Activated T-cell treated with anti-CD3 and anti-CD28 coated beads for 48 hours (primary cell): ENCODE data around the gene CDK5RAP2.
"Not testable (repeated sequence)": the region's sequence is repeated elsewhere in the genome, so short reads cannot be mapped to it uniquely, and the experiment has no call there.

Experiments used
- DNase-seq: peaks from one replicate; pipeline ENCODE4 v3.0.0-alpha.2; 2020; ENCODE audit warnings: low read depth

CDK5RAP2 gene

GRCh38 chr9:120542701-120543490, 37.1 kb downstream of the CDK5RAP2 start:
- DNase-seq = no peak

GRCh38 chr9:120541921-120542320, 38.0 kb downstream of the CDK5RAP2 start:
- DNase-seq = no peak

GRCh38 chr9:120539951-120540350, 40.0 kb downstream of the CDK5RAP2 start:
- DNase-seq = no peak

- no peak for DNase-seq
Measured at GRCh38 chr9:120538339-120538738, 41.6 kb downstream of the CDK5RAP2 start.

- DNase-seq = no peak
Measured at GRCh38 chr9:120536949-120537640, 42.9 kb downstream of the CDK5RAP2 start.

GRCh38 chr9:120536094-120536493, 43.9 kb downstream of the CDK5RAP2 start:
- DNase-seq = no peak

- no peak for DNase-seq
Measured at GRCh38 chr9:120534266-120534665, 45.7 kb downstream of the CDK5RAP2 start.

GRCh38 chr9:120532891-120533290, 47.1 kb downstream of the CDK5RAP2 start:
- no peak for DNase-seq

GRCh38 chr9:120532475-120532874, 47.5 kb downstream of the CDK5RAP2 start:
- no peak for DNase-seq

GRCh38 chr9:120531683-120532300, 48.2 kb downstream of the CDK5RAP2 start:
- DNase-seq = no peak

GRCh38 chr9:120530220-120530832, 49.6 kb downstream of the CDK5RAP2 start:
- not testable (repeated sequence) for DNase-seq

- DNase-seq = no peak
Measured at GRCh38 chr9:120528829-120529228, 51.1 kb downstream of the CDK5RAP2 start.

- no peak for DNase-seq
Measured at GRCh38 chr9:120528327-120528726, 51.6 kb downstream of the CDK5RAP2 start.

- no peak for DNase-seq
Measured at GRCh38 chr9:120526534-120526933, 53.4 kb downstream of the CDK5RAP2 start.

- no peak for DNase-seq
Measured at GRCh38 chr9:120524863-120525262, 55.1 kb downstream of the CDK5RAP2 start.

- no peak for DNase-seq
Measured at GRCh38 chr9:120524038-120524437, 55.9 kb downstream of the CDK5RAP2 start.

GRCh38 chr9:120522558-120522957, 57.4 kb downstream of the CDK5RAP2 start:
- no peak for DNase-seq

GRCh38 chr9:120522032-120522431, 57.9 kb downstream of the CDK5RAP2 start:
- no peak for DNase-seq

GRCh38 chr9:120521101-120521500, 58.9 kb downstream of the CDK5RAP2 start:
- DNase-seq = no peak

- DNase-seq = not testable (repeated sequence)
Measured at GRCh38 chr9:120515996-120516395, 64.0 kb downstream of the CDK5RAP2 start.

- not testable (repeated sequence) for DNase-seq
Measured at GRCh38 chr9:120515481-120515880, 64.5 kb downstream of the CDK5RAP2 start.

GRCh38 chr9:120514405-120514804, 65.6 kb downstream of the CDK5RAP2 start:
- no peak for DNase-seq
